GM23248 (cell line): ENCODE results near the gene TMEM63C.

Experiments used
- EZH2 ChIP-seq: fragments of 200-600 bp; sonication (generic); IDR thresholded peaks from 2 replicates; pipeline ENCODE4 v1.6.1; 2018; ENCODE audit warnings: antibody characterized with exemption, mild to moderate bottlenecking; ENCODE audit not compliant: insufficient read depth, poor library complexity, severe bottlenecking
- EZH2phosphoT487 ChIP-seq: fragments of 200-600 bp; sonication (generic); IDR thresholded peaks from 2 replicates; pipeline ENCODE4 v1.6.1; 2018; ENCODE audit warnings: antibody characterized with exemption, moderate library complexity, mild to moderate bottlenecking, low read depth; ENCODE audit not compliant: insufficient read depth

DNA sequence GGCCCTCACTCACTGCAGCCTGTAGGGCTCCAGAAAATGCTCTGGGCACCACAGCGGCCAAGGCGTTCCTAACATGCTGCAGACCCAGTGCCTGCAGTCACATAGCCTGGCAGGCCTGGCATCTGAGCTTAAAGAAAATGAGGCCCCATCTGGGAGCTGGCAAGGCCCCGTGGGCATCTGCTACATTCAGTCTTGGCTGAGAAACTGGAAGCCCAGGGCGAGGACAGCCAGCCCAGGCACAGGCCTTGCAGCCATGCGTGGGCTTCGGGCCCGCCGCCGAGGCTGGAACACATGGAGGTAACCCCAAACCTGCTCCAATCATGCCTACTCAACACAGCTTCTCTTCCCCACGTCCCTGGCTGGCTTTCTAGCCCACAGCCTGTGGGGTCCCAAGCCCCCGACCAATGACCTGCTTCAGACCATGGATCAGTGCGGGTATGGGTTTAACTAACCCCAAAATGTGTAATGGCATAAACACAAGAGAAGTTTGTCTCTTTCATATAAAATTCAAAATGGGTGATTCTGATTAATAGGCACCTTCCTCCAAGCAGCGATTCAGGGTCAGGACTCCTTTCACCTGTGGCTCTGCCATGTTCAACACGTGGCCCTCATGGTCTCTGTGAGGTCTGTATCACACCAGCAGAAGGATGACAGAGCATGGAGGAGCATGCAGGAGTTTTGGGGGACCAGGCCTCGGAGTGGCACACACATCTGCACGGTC is 83.0 kb downstream of the TMEM63C start:
- TF ChIP-seq EZH2phosphoT487 (no peak), EZH2 (no peak)
